G401.6 (cell line): ENCODE results near the gene LIPK.
"Not testable (repeated sequence)": the region's sequence is repeated elsewhere in the genome, so short reads cannot be mapped to it uniquely, and the experiment has no call there.

ENCODE experiments used
- FAIRE-seq: peaks from 2 replicates; lab custom pipeline; 2012; peaks lifted over from hg19 to GRCh38; lab: Jason Lieb, UNC

LIPK gene

GRCh38 chr10:88705958-88706357, at the start of gene LIPK:
Gene LIPK, plus strand, starts transcription at chr10:88706249. Its CDS starts 18,295 bp downstream, at chr10:88724544.
- no peak for FAIRE-seq

- no peak for FAIRE-seq
These were observed 48.1 kb upstream of the LIPK start for GRCh38 chr10:88657901-88658300.

GRCh38 chr10:88659725-88660597, 46.1 kb upstream of the LIPK start:
- FAIRE-seq, result no peak

GRCh38 chr10:88660598-88660884, 45.5 kb upstream of the LIPK start:
- no peak for FAIRE-seq

- no peak for FAIRE-seq
These were observed 45.0 kb upstream of the LIPK start for GRCh38 chr10:88661018-88661417.

- FAIRE-seq, result no peak
These were observed 44.5 kb upstream of the LIPK start for GRCh38 chr10:88661577-88661976.

GRCh38 chr10:88663153-88663552, 42.9 kb upstream of the LIPK start:
- not testable (repeated sequence) for FAIRE-seq

GRCh38 chr10:88664142-88664541, 41.9 kb upstream of the LIPK start, which contains the start of gene LIPF:
Gene LIPF, plus strand, starts transcription at chr10:88664442. Its CDS starts 2,856 bp downstream, at chr10:88667298.
- FAIRE-seq, result no peak

- FAIRE-seq, result no peak
These were observed 37.6 kb upstream of the LIPK start for GRCh38 chr10:88668465-88668864.

- FAIRE-seq, result no peak
These were observed 35.6 kb upstream of the LIPK start for GRCh38 chr10:88670497-88670896.

- no peak for FAIRE-seq
These were observed 34.0 kb upstream of the LIPK start for GRCh38 chr10:88672041-88672440.

- no peak for FAIRE-seq
These were observed 29.6 kb upstream of the LIPK start for GRCh38 chr10:88676283-88677060.

GRCh38 chr10:88680958-88681357, 25.1 kb upstream of the LIPK start:
- no peak for FAIRE-seq

- no peak for FAIRE-seq
These were observed 23.6 kb upstream of the LIPK start for GRCh38 chr10:88682491-88682890.

- FAIRE-seq, result peak; percentile 46
These were observed 18.1 kb upstream of the LIPK start for GRCh38 chr10:88687853-88688467.

- no peak for FAIRE-seq
These were observed 16.7 kb upstream of the LIPK start for GRCh38 chr10:88689366-88689765.

- FAIRE-seq, result no peak
These were observed 12.5 kb upstream of the LIPK start for GRCh38 chr10:88693392-88694020.

- FAIRE-seq, result no peak
These were observed 3.0 kb upstream of the LIPK start for GRCh38 chr10:88702848-88703597.

GRCh38 chr10:88707429-88708155, 1.5 kb downstream of the LIPK start:
- no peak for FAIRE-seq

- FAIRE-seq, result not testable (repeated sequence)
These were observed 3.3 kb downstream of the LIPK start for GRCh38 chr10:88709361-88709760.

GRCh38 chr10:88715517-88715916, 9.5 kb downstream of the LIPK start:
- FAIRE-seq, result no peak
